Lower leg skin (tissue), 3 donors: ENCODE results near the gene TREML4.

Experiments used
- POLR2A ChIP-seq, 2 donors: fragments of 450-650 bp; IDR thresholded peaks; one replicate each; pipeline ENCODE4 v1.6.1; 2016 to 2017; ENCODE audit warnings: antibody characterized with exemption in 2 of 2, mild to moderate bottlenecking in 1 of 2, moderate library complexity in 1 of 2
- TF ChIP-seq, protein P1 (sequence below), 3 donors: fragments of 450-650 bp; IDR thresholded peaks; one replicate each; pipeline ENCODE4 v1.5.1; 2016; ENCODE audit warnings: antibody characterized with exemption in 3 of 3, mild to moderate bottlenecking in 3 of 3, moderate library complexity in 2 of 3

DNA sequence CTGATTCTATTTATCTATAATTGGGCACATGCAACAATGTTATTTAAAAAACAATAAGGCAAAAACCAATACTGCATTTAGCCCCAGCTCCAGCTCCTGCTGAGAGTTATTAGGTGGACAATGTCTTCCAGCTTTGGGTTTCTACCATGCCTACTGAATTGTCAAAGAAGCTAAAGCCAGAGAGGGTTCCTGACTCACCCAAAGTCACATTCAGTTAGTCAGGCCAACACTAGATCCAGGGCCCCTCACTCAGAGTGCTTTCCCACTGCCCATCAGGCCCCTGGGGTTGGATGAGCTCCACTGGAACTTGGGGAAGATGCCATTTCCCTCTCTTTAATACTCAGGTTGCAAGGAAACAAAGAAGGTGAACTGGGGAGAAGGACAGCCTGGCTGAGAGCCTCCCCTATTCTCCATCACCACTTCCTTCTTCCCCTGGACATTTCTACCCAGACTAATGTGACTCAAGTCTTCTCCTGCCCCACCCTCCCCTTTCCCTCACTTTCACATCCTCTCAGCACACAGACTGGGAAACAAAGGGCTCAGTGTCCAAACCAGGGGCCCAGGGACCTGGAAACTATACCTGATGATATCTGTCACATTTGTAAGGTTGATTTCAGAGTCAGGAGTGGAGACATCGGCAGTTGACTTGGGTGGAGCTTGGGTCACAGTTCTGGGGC, 52.4 kb downstream of the TREML4 start:
- TF ChIP-seq, protein P1, sequence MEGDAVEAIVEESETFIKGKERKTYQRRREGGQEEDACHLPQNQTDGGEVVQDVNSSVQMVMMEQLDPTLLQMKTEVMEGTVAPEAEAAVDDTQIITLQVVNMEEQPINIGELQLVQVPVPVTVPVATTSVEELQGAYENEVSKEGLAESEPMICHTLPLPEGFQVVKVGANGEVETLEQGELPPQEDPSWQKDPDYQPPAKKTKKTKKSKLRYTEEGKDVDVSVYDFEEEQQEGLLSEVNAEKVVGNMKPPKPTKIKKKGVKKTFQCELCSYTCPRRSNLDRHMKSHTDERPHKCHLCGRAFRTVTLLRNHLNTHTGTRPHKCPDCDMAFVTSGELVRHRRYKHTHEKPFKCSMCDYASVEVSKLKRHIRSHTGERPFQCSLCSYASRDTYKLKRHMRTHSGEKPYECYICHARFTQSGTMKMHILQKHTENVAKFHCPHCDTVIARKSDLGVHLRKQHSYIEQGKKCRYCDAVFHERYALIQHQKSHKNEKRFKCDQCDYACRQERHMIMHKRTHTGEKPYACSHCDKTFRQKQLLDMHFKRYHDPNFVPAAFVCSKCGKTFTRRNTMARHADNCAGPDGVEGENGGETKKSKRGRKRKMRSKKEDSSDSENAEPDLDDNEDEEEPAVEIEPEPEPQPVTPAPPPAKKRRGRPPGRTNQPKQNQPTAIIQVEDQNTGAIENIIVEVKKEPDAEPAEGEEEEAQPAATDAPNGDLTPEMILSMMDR (IDR thresholded peaks at IDR 0.05): no peak
- TF ChIP-seq POLR2A (IDR thresholded peaks at IDR 0.05): no peak
